Measurements from ENCODE around the gene FBXO8. TPM values are rescaled to one million over a fixed set of nuclear protein-coding genes. Genes with fewer than 3 reads are reported as not detected.

FBXO8 gene
- polyA plus RNA-seq, 1 of the 3 experiments (the other 2 are of a cell fraction): 16.0 TPM

GRCh38 chr4:174215961-174216680, 67.3 kb downstream of the FBXO8 start:
- peak overlapping the region; percentile 79 for H2AFZ ChIP-seq (ENCODE audit: low read depth)
- CTCF ChIA-PET: interaction anchor here (1.0 to 3.8 kb wide), 8 partner anchors 12 to 201 kb away, joined by 3 to 25 read pairs (median 6); no protein-coding TSS in a partner anchor
- H3F3A ChIP-seq (replicated peaks; ENCODE audit: insufficient read depth): peaks cover 4% of the 10 kb centered on the region
- no peaks in the 10 kb centered on the region for H3K9me2 ChIP-seq
- H3K9me3 ChIP-seq: no peaks in the 10 kb centered on the region
- no peaks in the 10 kb centered on the region for H3K36me3 ChIP-seq (replicated peaks in 1 of 2; ENCODE audit: control insufficient read depth in 1 of 2, insufficient read depth in 2 of 2, low read length in 1 of 2)
- H3K27me3 ChIP-seq (ENCODE audit: insufficient read depth): no peaks in the 10 kb centered on the region
- WGBS (ENCODE audit: low lambda C conversion rate): 12% methylated on average over 10 of the region's 11 CpGs
- no peak overlapping the region for H3K9ac ChIP-seq
- H3K4me2 ChIP-seq: peak overlapping the region; percentile 96
- H4K20me1 ChIP-seq (ENCODE audit: insufficient read depth): no peaks in the 10 kb centered on the region
- H3K4me3 ChIP-seq (ENCODE audit: low read depth in 2 of 2, low read length in 1 of 2): peak overlapping the region; percentile 50 to 62; a peak in 2 of 4 replicates
- peak overlapping the region in 1 of 2 experiments; percentile 92; a peak in 2 of 4 replicates for H3K27ac ChIP-seq (ENCODE audit: low read depth in 2 of 2, low read length in 1 of 2)
- POLR2A ChIA-PET: interaction anchor here (0.6 to 4.0 kb wide), 26 partner anchors 13 to 696 kb away, joined by 3 to 67 read pairs (median 10); partner anchors contain the start of gene HAND2
- peak; percentile 76 for DNase-seq
- H3K79me2 ChIP-seq (ENCODE audit: insufficient read depth): no peaks in the 10 kb centered on the region
- H3K4me1 ChIP-seq (ENCODE audit: control insufficient read depth in 1 of 2, insufficient read depth in 2 of 2, low read depth in 1 of 2, low read length in 1 of 2): peaks cover 15 to 33% of the 10 kb centered on the region in 2 experiments; a peak in 3 of 4 replicates
- TF ChIP-seq PBX3 (IDR thresholded peaks at IDR 0.05) (no peak; the same call in 1 of the 2 replicates), RFX5 (IDR thresholded peaks at IDR 0.05; ENCODE audit: low read length) (no peak), POLR2AphosphoS5 (IDR thresholded peaks at IDR 0.05; ENCODE audit: low read depth, low read length) (no peak), MEF2A (IDR thresholded peaks at IDR 0.05; ENCODE audit: borderline replicate concordance, low read depth) (no peak), MXI1 (IDR thresholded peaks at IDR 0.05; ENCODE audit: low read depth, low read length) (no peak), FOXJ3 (CRISPR knock-in tag; IDR thresholded peaks at IDR 0.05) (peak; percentile 69; the same call in 1 of the 2 replicates), JUND (IDR thresholded peaks at IDR 0.05) (no peak), NRF1 (IDR thresholded peaks at IDR 0.05; ENCODE audit: low read depth, low read length) (no peak), EZH2phosphoT487 (IDR thresholded peaks at IDR 0.05; ENCODE audit: borderline replicate concordance, low read depth) (no peak), ELF1 (IDR thresholded peaks at IDR 0.05) (no peak), IRF3 (IDR thresholded peaks at IDR 0.05; ENCODE audit: low read depth, low read length) (no peak), TCF12 (IDR thresholded peaks at IDR 0.05) (peak; percentile 42; the same call in 1 of the 2 replicates), YY1 (IDR thresholded peaks at IDR 0.05; ENCODE audit: low read depth) (no peak), NFIC (IDR thresholded peaks at IDR 0.05; ENCODE audit: borderline replicate concordance) (no peak), GATA2 (CRISPR knock-in tag; IDR thresholded peaks at IDR 0.05) (peak; percentile 92), MAX (IDR thresholded peaks at IDR 0.05; ENCODE audit: low read depth) (no peak), ZBTB33 (IDR thresholded peaks at IDR 0.05; ENCODE audit: borderline replicate concordance, low read depth) (no peak), CTCF (IDR thresholded peaks at IDR 0.05) (no peak), SMC3 (IDR thresholded peaks at IDR 0.05; ENCODE audit: low read depth, low read length) (no peak), TAF1 (IDR thresholded peaks at IDR 0.05; ENCODE audit: borderline replicate concordance, low read depth, low read length) (no peak), SIN3A (IDR thresholded peaks at IDR 0.05; ENCODE audit: borderline replicate concordance, low read depth, low read length) (no peak), USF1 (IDR thresholded peaks at IDR 0.05; ENCODE audit: borderline replicate concordance, low read depth) (no peak), EP300 (IDR thresholded peaks at IDR 0.05; ENCODE audit: borderline replicate concordance in 1 of 2, low read depth in 1 of 2, low read length in 1 of 2) (peak in 1 of 2 experiments; percentile 92; a peak in 2 of 4 replicates), RAD21 (IDR thresholded peaks at IDR 0.05; ENCODE audit: low read length) (no peak; the same call in none of the 2 replicates), RCOR1 (IDR thresholded peaks at IDR 0.05; ENCODE audit: low read length) (peak; percentile 80; the same call in 1 of the 2 replicates), FOSL2 (IDR thresholded peaks at IDR 0.05; ENCODE audit: borderline replicate concordance, low read depth) (no peak), GABPA (IDR thresholded peaks at IDR 0.05; ENCODE audit: low read depth) (no peak)
